Measurements from ENCODE around the gene ARL8B.

DNA sequence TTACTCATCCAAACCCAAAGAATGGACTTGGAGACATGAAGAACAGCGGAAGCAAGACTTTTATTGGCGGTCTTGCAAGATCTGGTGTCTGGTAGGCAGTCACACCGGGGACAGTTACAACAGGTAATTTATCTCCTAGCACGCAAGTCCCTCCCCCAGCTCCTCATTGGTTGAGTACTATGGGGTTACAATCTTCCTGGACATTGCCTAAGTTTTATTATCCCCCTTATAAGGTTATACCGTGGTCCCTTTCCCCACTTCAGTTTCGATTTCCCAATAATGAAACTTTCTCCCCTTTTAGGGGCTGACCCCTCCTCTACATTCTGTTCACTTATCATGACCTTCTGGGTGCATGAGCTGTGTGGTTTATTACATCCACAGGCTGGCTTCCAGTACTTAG, 18.7 kb downstream of the ARL8B start:
- TF ChIP-seq, protein P1, sequence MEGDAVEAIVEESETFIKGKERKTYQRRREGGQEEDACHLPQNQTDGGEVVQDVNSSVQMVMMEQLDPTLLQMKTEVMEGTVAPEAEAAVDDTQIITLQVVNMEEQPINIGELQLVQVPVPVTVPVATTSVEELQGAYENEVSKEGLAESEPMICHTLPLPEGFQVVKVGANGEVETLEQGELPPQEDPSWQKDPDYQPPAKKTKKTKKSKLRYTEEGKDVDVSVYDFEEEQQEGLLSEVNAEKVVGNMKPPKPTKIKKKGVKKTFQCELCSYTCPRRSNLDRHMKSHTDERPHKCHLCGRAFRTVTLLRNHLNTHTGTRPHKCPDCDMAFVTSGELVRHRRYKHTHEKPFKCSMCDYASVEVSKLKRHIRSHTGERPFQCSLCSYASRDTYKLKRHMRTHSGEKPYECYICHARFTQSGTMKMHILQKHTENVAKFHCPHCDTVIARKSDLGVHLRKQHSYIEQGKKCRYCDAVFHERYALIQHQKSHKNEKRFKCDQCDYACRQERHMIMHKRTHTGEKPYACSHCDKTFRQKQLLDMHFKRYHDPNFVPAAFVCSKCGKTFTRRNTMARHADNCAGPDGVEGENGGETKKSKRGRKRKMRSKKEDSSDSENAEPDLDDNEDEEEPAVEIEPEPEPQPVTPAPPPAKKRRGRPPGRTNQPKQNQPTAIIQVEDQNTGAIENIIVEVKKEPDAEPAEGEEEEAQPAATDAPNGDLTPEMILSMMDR (IDR thresholded peaks at IDR 0.05; ENCODE audit: low read depth, low read length, missing input control) = no peak
- TF ChIP-seq, protein P2, sequence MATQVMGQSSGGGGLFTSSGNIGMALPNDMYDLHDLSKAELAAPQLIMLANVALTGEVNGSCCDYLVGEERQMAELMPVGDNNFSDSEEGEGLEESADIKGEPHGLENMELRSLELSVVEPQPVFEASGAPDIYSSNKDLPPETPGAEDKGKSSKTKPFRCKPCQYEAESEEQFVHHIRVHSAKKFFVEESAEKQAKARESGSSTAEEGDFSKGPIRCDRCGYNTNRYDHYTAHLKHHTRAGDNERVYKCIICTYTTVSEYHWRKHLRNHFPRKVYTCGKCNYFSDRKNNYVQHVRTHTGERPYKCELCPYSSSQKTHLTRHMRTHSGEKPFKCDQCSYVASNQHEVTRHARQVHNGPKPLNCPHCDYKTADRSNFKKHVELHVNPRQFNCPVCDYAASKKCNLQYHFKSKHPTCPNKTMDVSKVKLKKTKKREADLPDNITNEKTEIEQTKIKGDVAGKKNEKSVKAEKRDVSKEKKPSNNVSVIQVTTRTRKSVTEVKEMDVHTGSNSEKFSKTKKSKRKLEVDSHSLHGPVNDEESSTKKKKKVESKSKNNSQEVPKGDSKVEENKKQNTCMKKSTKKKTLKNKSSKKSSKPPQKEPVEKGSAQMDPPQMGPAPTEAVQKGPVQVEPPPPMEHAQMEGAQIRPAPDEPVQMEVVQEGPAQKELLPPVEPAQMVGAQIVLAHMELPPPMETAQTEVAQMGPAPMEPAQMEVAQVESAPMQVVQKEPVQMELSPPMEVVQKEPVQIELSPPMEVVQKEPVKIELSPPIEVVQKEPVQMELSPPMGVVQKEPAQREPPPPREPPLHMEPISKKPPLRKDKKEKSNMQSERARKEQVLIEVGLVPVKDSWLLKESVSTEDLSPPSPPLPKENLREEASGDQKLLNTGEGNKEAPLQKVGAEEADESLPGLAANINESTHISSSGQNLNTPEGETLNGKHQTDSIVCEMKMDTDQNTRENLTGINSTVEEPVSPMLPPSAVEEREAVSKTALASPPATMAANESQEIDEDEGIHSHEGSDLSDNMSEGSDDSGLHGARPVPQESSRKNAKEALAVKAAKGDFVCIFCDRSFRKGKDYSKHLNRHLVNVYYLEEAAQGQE (IDR thresholded peaks at IDR 0.05) = no peak
- TF ChIP-seq, protein P3, sequence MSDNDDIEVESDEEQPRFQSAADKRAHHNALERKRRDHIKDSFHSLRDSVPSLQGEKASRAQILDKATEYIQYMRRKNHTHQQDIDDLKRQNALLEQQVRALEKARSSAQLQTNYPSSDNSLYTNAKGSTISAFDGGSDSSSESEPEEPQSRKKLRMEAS (IDR thresholded peaks at IDR 0.05) = no peak
- TF ChIP-seq TAF1 (conservative IDR thresholded peaks at IDR 0.05) = no peak
- TF ChIP-seq, protein P4, sequence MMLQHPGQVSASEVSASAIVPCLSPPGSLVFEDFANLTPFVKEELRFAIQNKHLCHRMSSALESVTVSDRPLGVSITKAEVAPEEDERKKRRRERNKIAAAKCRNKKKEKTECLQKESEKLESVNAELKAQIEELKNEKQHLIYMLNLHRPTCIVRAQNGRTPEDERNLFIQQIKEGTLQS (IDR thresholded peaks at IDR 0.05) = no peak

Data from liver (tissue), 3 donors.